Activated CD4-positive, alpha-beta T cell treated with anti-CD3 and anti-CD28 coated beads, Interleukin-2, amount 50 U/mL, for 1 hour (primary cell): ENCODE measurements around the gene ZNF74.
A peak's percentile ranks its signal among the peaks of the same experiment; 100 is the strongest.
"Not testable (repeated sequence)": the region's sequence is repeated elsewhere in the genome, so short reads cannot be mapped to it uniquely, and the experiment has no call there.

Experiments
- DNase-seq: peaks from one replicate; pipeline ENCODE4 v3.0.0-alpha.2; 2020

ZNF74 gene

DNA sequence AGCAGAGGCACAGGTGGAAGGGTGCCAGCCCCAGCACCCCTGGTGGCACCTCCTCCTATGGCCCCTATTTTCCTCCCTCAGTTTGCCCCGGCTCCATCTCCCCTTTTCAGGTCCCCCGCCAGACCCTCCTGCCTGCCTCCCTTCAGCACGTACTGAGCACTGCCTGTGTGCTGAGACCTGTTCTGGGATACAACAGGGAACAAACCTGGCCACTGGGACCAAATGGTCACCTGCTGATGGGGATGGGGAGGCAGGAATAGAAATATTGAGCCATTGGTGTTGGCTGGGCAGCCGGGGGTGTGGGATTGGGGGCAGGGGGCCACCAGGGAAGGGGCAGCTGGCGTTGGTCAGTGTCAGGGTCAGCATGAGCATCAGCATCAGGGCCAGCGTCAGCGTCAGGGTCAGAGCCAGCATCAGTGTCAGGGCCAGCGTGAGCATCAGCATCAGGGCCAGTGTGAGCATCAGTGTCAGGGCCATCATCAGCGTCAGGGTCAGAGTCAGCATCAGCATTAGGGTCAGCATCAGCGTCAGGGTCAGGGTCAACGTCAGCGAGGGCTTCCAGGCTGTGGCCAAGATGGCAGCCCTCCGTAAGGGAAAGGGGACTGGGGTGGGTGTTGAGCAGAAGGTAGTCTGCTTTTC is 7.5 kb downstream of the ZNF74 start:
- no peak for DNase-seq

GRCh38 chr22:20402960-20403778 is 9.2 kb downstream of the ZNF74 start:
- DNase-seq = no peak

DNA sequence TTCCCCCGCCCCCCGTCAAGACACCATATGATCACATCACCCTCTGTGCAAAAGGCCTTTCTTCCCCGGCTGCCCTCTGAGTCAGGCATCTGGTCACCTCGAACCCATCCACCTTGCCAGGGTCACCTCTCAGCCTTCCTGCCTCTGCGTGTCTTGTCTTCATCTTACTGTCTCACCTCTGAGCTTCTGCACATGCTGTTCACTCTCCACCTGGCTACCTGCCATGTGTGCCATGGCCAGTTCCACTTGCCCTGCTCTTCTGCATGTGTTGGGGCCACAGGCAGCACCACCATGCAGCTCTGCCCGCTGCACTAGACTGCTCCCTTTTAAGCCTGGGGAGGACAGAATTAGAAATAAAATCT is 9.8 kb downstream of the ZNF74 start:
- no peak for DNase-seq

DNA sequence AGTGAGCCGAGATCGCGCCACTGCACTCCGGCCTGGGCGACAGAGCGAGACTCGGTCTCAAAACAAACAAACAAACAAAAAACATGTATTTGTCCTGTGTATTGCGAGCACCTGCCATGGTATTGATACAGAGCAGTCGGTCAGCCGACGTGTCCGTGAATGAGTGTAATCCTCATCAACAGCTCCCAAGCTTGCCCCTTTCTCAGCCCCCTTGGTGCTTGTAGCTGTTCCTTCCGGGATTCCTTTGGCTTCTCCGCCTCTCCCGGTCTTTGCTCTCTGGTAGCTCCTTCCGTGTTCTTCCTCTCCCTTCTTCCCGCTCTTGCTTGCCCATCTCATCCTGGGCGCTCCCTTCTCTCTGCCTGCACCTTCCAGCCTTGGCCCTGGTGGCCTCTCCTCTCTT is 10.9 kb downstream of the ZNF74 start:
- DNase-seq = no peak

DNA sequence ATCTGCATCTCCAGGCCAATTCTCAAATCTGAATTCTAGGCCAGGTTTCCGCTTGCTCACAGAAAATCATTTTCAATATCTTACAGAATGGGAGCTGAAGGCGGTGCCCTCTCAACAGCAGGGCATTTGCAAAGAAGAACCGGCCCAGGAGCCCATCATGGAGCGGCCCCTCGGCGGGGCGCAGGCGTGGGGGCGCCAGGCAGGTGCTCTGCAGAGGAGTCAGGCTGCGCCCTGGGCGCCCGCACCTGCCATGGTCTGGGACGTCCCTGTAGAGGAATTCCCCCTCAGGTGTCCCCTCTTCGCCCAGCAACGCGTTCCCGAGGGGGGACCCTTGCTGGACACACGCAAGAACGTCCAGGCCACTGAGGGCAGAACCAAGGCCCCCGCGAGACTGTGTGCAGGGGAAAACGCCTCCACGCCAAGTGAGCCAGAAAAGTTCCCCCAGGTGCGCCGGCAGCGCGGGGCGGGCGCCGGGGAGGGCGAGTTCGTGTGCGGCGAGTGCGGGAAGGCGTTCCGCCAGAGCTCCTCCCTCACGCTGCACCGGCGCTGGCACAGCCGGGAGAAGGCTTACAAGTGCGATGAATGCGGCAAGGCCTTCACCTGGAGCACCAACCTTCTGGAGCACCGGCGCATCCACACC is 11.5 kb downstream of the ZNF74 start:
- no peak for DNase-seq

DNA sequence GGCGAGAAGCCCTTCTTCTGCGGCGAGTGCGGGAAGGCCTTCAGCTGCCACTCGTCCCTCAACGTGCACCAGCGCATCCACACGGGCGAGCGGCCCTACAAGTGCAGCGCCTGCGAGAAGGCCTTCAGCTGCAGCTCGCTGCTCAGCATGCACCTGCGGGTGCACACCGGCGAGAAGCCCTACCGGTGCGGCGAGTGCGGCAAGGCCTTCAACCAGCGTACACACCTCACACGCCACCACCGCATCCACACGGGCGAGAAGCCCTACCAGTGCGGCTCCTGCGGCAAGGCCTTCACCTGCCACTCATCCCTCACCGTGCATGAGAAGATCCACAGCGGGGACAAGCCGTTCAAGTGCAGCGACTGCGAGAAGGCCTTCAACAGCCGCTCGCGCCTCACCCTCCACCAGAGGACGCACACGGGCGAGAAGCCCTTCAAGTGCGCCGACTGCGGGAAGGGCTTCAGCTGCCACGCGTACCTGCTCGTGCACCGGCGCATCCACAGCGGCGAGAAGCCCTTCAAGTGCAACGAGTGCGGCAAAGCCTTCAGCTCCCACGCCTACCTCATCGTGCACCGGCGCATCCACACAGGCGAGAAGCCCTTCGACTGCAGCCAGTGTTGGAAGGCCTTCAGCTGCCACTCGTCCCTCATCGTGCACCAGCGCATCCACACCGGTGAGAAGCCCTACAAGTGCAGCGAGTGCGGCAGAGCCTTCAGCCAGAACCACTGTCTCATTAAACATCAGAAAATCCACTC is 12.2 kb downstream of the ZNF74 start:
- no peak for DNase-seq

- DNase-seq = no peak
Observed at GRCh38 chr22:20406686-20407408, 12.9 kb downstream of the ZNF74 start.

DNA sequence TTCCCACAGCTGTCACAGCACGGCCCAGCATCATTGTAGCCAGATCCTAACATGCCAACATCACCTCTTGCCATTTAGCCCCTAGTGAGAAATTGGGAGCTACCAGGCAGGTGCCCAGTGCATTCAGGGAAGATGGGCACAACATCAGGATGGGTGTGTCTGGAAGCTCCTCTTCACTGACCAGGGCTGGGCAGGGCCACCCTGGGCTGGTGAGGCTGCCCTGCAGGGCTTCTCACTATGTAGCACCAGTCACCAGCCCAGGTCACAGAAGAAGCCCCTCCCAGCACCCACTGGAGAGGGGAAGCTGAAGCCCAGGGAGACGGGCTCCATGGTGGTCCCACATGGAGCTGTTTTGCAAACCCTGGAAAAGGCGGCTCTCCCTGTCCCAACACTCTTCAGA is 13.9 kb downstream of the ZNF74 start:
- DNase-seq = no peak

- DNase-seq = no peak
Observed at GRCh38 chr22:20408891-20409290, 14.9 kb downstream of the ZNF74 start.

GRCh38 chr22:20409385-20409784 is 15.4 kb downstream of the ZNF74 start:
- DNase-seq = not testable (repeated sequence)

DNA sequence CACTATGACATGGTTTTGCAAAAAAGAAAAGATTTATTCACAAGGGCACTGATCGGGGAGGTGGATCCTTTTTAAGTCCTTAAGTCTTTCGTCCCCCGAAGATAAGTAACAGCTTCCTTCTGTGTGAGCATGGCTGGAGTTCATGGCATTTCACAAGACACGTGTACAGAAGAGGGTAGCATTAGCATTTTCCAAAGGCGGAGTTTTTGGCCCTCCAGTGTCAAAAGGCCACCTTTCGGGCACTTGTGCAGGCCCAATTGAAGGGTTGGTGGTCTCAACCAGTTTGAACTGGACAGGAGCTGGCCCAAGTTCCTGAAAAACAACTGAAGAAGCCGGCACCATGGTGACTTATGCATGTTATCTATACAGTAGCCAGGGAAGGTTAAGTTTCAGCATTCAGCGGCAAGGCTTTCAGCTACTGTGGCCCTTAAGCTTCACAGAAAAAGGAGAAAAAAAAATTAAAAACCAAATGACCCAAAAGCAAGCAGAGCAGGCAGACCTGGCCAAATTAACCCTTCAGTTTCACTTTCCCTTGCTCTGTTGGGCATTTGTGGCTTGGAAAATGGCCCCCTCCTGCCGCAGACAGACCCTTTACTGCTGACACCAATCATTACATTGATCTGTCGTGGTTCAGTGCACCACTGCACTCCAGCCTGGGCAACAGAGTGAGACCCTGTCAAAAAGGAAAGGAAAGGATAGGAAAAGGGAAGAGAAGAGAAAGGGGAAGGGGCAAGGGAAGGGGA is 18.7 kb downstream of the ZNF74 start:
- no peak for DNase-seq

- no peak for DNase-seq
Observed at GRCh38 chr22:20413217-20414058, 19.5 kb downstream of the ZNF74 start.

GRCh38 chr22:20414059-20414440 is 20.1 kb downstream of the ZNF74 start:
- DNase-seq = no peak

DNA sequence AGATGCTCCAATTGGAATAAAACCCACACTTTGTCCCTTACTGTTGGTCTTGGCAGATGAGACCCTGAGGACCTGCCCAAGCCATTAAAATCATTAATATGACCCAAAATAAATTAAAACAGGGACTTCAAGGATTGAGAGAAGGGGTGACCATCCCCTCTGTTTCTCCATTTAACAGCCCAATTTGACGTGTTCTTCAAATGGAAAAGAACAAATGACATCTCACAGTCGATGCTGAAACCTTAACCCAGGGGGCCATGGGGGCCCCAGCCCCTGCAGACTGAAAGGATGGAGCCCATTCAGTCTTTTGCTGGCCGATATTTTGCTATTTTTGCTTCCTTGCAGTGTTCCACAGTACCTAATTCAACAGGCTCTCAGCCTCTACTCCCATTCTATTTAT is 20.5 kb downstream of the ZNF74 start:
- DNase-seq = no peak

GRCh38 chr22:20415241-20415640 is 21.3 kb downstream of the ZNF74 start:
- not testable (repeated sequence) for DNase-seq

DNA sequence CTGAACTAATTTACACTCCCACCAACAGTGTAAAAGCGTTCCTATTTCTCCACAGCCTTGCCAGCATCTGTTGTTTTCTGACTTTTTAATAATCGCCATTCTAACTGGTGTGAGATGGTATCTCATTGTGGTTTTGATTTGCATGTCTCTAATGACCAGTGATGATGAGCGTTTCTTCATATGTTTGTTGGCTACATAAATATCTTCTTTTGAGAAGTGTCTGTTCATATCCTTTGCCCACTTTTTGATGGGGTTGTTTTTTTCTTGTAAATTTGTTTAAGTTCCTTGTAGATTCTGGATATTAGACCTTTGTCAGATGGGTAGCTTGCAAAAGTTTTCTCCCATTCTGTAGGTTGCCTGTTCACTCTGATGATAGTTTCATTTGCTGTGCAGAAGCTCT is 21.7 kb downstream of the ZNF74 start:
- DNase-seq = not testable (repeated sequence)

DNA sequence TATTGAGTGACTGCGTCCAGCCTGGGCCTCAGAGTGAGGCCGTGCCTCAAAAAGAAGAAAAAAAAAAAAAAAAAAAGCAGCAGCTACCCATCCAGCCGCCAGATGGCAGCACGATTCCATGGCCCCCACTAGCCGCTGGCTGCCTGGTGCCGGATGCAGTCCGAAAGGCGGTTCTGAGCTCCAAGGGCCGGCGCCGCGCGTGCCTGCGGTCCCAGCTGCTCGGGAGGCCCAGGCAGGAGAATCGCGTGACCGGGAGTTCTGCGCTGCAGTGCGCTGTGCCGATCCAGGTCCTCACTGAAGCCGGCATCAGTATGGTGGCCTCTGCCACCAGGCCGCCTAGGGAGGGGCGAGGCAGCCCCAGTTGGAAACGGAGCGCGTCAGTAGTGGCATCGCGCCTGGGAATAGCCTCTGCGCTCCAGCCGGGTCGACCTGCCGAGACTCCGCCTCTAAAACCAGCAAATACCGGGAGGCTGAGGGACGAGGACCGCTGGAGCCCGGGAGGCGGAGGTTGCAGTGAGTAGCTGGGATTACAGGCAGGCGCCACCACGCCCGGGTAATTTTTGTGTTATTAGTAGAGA is 24.3 kb downstream of the ZNF74 start:
- peak; percentile 72 for DNase-seq

GRCh38 chr22:20419664-20419951 is 25.7 kb downstream of the ZNF74 start:
- DNase-seq = no peak

GRCh38 chr22:20420157-20420842 is 26.3 kb downstream of the ZNF74 start:
- DNase-seq = no peak

GRCh38 chr22:20421507-20421874 is 27.5 kb downstream of the ZNF74 start:
- no peak for DNase-seq
